GM23338 (cell line): ENCODE data around the gene PSPC1. TPM values are rescaled to one million over a fixed set of nuclear protein-coding genes. Genes with fewer than 3 reads are reported as not detected.
A peak's percentile ranks its signal among the peaks of the same experiment; 100 is the strongest.

ENCODE experiments used
- ATAC-seq: fragments of 200-7000 bp; cut with Tn5 transposase; 3 replicates; pipeline ENCODE4 v1.9.1; 2020
- DNase-seq: peaks from one replicate; pipeline ENCODE4 v3.0.0-alpha.2; 2015; ENCODE audit warnings: low spot score
- H2AFZ ChIP-seq: fragments of 200-600 bp; sonication (generic); 2 replicates; pipeline ENCODE4 v1.8.0; 2016; ENCODE audit warnings: antibody characterized with exemption, mild to moderate bottlenecking, moderate library complexity
- H3F3A ChIP-seq: fragments of 200-600 bp; sonication (generic); replicated peaks from 2 replicates; pipeline ENCODE4 v1.8.0; 2017; ENCODE audit warnings: antibody characterized with exemption, mixed run types, low read depth
- H3K27ac ChIP-seq: fragments of 200-600 bp; sonication (generic); 2 replicates; pipeline ENCODE4 v1.6.1; 2016; ENCODE audit warnings: low read depth
- H3K27me3 ChIP-seq: fragments of 200-600 bp; sonication (generic); 2 replicates; pipeline ENCODE4 v1.8.0; 2016; ENCODE audit warnings: mild to moderate bottlenecking, mixed run types, moderate library complexity; ENCODE audit not compliant: insufficient read depth
- H3K36me3 ChIP-seq: fragments of 200-600 bp; sonication (generic); 2 replicates; pipeline ENCODE4 v1.8.0; 2016; ENCODE audit warnings: mild to moderate bottlenecking; ENCODE audit not compliant: insufficient read depth
- H3K4me1 ChIP-seq: fragments of 200-600 bp; sonication (generic); 2 replicates; pipeline ENCODE4 v1.8.0; 2016; ENCODE audit warnings: mild to moderate bottlenecking, moderate library complexity; ENCODE audit not compliant: insufficient read depth
- H3K4me2 ChIP-seq: fragments of 200-600 bp; sonication (generic); 2 replicates; pipeline ENCODE4 v1.7.1; 2017; ENCODE audit warnings: mixed run types
- H3K4me3 ChIP-seq: fragments of 200-600 bp; sonication (generic); 2 replicates; pipeline ENCODE4 v1.6.1; 2016; ENCODE audit warnings: mixed run types
- H3K79me2 ChIP-seq: fragments of 200-600 bp; sonication (generic); replicated peaks from 2 replicates; pipeline ENCODE4 v1.8.0; 2017; ENCODE audit warnings: mild to moderate bottlenecking; ENCODE audit not compliant: insufficient read depth
- H3K9me2 ChIP-seq: fragments of 200-600 bp; sonication (generic); 2 replicates; pipeline ENCODE4 v1.8.0; 2017; ENCODE audit not compliant: insufficient read depth
- H4K20me1 ChIP-seq: fragments of 200-600 bp; sonication (generic); replicated peaks from 2 replicates; pipeline ENCODE4 v1.8.0; 2017; ENCODE audit warnings: mild to moderate bottlenecking; ENCODE audit not compliant: insufficient read depth
- H3K27ac Mint-ChIP-seq: 2 replicates; pipeline ENCODE4 v1.8.0; 2020; ENCODE audit warnings: inconsistent platforms, mild to moderate bottlenecking, moderate library complexity, mixed read lengths
- H3K27me3 Mint-ChIP-seq: 3 replicates; pipeline ENCODE4 v1.8.0; 2022; ENCODE audit warnings: low read depth, mild to moderate bottlenecking, moderate library complexity, mixed read lengths, inconsistent platforms; ENCODE audit not compliant: insufficient read depth, poor library complexity
- H3K36me3 Mint-ChIP-seq: 3 replicates; pipeline ENCODE4 v1.8.0; 2021; ENCODE audit warnings: low read depth, mild to moderate bottlenecking, inconsistent platforms, moderate library complexity, mixed read lengths
- H3K4me1 Mint-ChIP-seq: 3 replicates; pipeline ENCODE4 v1.8.0; 2020; ENCODE audit warnings: mild to moderate bottlenecking, inconsistent platforms, mixed read lengths
- H3K4me3 Mint-ChIP-seq: 3 replicates; pipeline ENCODE4 v1.8.0; 2021; ENCODE audit warnings: moderate library complexity, mild to moderate bottlenecking, inconsistent platforms, mixed read lengths
- H3K9me3 Mint-ChIP-seq: 3 replicates; pipeline ENCODE4 v1.8.0; 2020; ENCODE audit warnings: moderate library complexity, mild to moderate bottlenecking, inconsistent platforms, mixed read lengths
- CREB1 ChIP-seq: fragments of 250-450 bp; sonication (Bioruptor Pico); IDR thresholded peaks from 2 replicates; pipeline ENCODE4 v1.5.0; 2020; ENCODE audit warnings: low read depth, mild to moderate bottlenecking, moderate library complexity
- EZH2 ChIP-seq: fragments of 200-600 bp; sonication (generic); IDR thresholded peaks from one replicate; pipeline ENCODE4 v1.8.0; 2017; ENCODE audit warnings: antibody characterized with exemption, mild to moderate bottlenecking, low read depth; ENCODE audit not compliant: unreplicated experiment
- EZH2phosphoT487 ChIP-seq: fragments of 200-600 bp; sonication (generic); IDR thresholded peaks from one replicate; pipeline ENCODE4 v1.8.1; 2018; ENCODE audit warnings: antibody characterized with exemption; ENCODE audit not compliant: unreplicated experiment
- JUNB ChIP-seq: IDR thresholded peaks from one replicate; pipeline ENCODE4 v1.6.1; 2016; ENCODE audit warnings: antibody characterized with exemption; ENCODE audit not compliant: unreplicated experiment
- NANOG ChIP-seq: IDR thresholded peaks from 2 replicates; pipeline ENCODE4 v1.6.1; 2016; ENCODE audit warnings: antibody characterized with exemption, borderline replicate concordance
- POLR2AphosphoS5 ChIP-seq: IDR thresholded peaks from 2 replicates; pipeline ENCODE4 v1.6.1; 2016; ENCODE audit warnings: antibody characterized with exemption, low read depth
- STAT1 ChIP-seq: IDR thresholded peaks from one replicate; pipeline ENCODE4 v1.6.1; 2016; ENCODE audit warnings: antibody characterized with exemption; ENCODE audit not compliant: unreplicated experiment
- ZNF114 ChIP-seq: fragments of 250-450 bp; sonication (Bioruptor Pico); IDR thresholded peaks from 2 replicates; pipeline ENCODE4 v1.5.0; 2020; ENCODE audit warnings: mild to moderate bottlenecking, moderate library complexity
- ZNF331 ChIP-seq: fragments of 250-450 bp; sonication (Bioruptor Pico); IDR thresholded peaks from 2 replicates; pipeline ENCODE4 v1.5.0; 2020; ENCODE audit warnings: low read depth, mild to moderate bottlenecking, moderate library complexity
- ZNF462 ChIP-seq: fragments of 250-450 bp; sonication (Bioruptor Pico); IDR thresholded peaks from 2 replicates; pipeline ENCODE4 v1.5.0; 2020; ENCODE audit warnings: mild to moderate bottlenecking, moderate library complexity
- polyA plus RNA-seq: library from polyadenylated mRNA; unstranded; fragments of >200 nt; fragmentation: Nextera tagmentation; extraction: Ambion mirVana; gene quantifications from 2 replicates; pipeline ENCODE4 v1.2.1, GENCODE V29; 2016
- total RNA-seq: library from RNA; depleted of rRNA; stranded (reverse); fragments of >200 nt; shearing (Covaris generic); gene quantifications from 2 replicates; pipeline ENCODE4 v1.2.3, GENCODE V29; 2014
- TF ChIP-seq, protein P1 (sequence below): IDR thresholded peaks from 2 replicates; pipeline ENCODE4 v1.6.1; 2016; ENCODE audit warnings: antibody characterized with exemption
- TF ChIP-seq, protein P2 (sequence below): IDR thresholded peaks from one replicate; pipeline ENCODE4 v1.6.1; 2018; ENCODE audit warnings: antibody characterized with exemption; ENCODE audit not compliant: unreplicated experiment
- TF ChIP-seq, protein P3 (sequence below), 2 experiments: fragments of 200-600 bp in 1 of 2; sonication (generic) in 1 of 2; conservative IDR thresholded peaks; 2 replicates each; pipeline versions ENCODE4 v1.5.1 to v1.6.1; 2016 to 2017; ENCODE audit warnings: antibody characterized with exemption in 2 of 2, low read depth in 2 of 2, mild to moderate bottlenecking in 2 of 2, moderate library complexity in 1 of 2

PSPC1 gene
- total and polyA plus RNA-seq, 2 experiments from 2014 or later, result 38.2 to 80.2 TPM

- no peaks in the 10 kb centered on the region for H3K79me2 ChIP-seq
- Mint-ChIP-seq H3K36me3 (peaks cover 63% of the 10 kb centered on the region), H3K4me1 (peaks cover 10% of the 10 kb centered on the region), H3K9me3 (no peaks in the 10 kb centered on the region), H3K4me3 (no peak overlapping the region), H3K27me3 (peaks cover 2% of the 10 kb centered on the region), H3K27ac (no peak overlapping the region)
- peaks cover 28% of the 10 kb centered on the region; the same call in 1 of the 2 replicates for H3F3A ChIP-seq
- no peaks in the 10 kb centered on the region for H3K27me3 ChIP-seq
- TF ChIP-seq EZH2phosphoT487, result no peak
- TF ChIP-seq, protein P1, sequence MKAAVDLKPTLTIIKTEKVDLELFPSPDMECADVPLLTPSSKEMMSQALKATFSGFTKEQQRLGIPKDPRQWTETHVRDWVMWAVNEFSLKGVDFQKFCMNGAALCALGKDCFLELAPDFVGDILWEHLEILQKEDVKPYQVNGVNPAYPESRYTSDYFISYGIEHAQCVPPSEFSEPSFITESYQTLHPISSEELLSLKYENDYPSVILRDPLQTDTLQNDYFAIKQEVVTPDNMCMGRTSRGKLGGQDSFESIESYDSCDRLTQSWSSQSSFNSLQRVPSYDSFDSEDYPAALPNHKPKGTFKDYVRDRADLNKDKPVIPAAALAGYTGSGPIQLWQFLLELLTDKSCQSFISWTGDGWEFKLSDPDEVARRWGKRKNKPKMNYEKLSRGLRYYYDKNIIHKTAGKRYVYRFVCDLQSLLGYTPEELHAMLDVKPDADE, result no peak
- TF ChIP-seq POLR2AphosphoS5, result no peak
- no peak for TF ChIP-seq CREB1 (CRISPR knock-in tag)
- no peak for TF ChIP-seq ZNF462
- TF ChIP-seq NANOG, result no peak
- TF ChIP-seq, protein P2, sequence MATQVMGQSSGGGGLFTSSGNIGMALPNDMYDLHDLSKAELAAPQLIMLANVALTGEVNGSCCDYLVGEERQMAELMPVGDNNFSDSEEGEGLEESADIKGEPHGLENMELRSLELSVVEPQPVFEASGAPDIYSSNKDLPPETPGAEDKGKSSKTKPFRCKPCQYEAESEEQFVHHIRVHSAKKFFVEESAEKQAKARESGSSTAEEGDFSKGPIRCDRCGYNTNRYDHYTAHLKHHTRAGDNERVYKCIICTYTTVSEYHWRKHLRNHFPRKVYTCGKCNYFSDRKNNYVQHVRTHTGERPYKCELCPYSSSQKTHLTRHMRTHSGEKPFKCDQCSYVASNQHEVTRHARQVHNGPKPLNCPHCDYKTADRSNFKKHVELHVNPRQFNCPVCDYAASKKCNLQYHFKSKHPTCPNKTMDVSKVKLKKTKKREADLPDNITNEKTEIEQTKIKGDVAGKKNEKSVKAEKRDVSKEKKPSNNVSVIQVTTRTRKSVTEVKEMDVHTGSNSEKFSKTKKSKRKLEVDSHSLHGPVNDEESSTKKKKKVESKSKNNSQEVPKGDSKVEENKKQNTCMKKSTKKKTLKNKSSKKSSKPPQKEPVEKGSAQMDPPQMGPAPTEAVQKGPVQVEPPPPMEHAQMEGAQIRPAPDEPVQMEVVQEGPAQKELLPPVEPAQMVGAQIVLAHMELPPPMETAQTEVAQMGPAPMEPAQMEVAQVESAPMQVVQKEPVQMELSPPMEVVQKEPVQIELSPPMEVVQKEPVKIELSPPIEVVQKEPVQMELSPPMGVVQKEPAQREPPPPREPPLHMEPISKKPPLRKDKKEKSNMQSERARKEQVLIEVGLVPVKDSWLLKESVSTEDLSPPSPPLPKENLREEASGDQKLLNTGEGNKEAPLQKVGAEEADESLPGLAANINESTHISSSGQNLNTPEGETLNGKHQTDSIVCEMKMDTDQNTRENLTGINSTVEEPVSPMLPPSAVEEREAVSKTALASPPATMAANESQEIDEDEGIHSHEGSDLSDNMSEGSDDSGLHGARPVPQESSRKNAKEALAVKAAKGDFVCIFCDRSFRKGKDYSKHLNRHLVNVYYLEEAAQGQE, result no peak
- no peak for TF ChIP-seq EZH2
- no peak for TF ChIP-seq ZNF114 (CRISPR knock-in tag)
- no peak for TF ChIP-seq JUNB
- no peak for TF ChIP-seq ZNF331 (CRISPR knock-in tag)
- no peak for TF ChIP-seq STAT1
- TF ChIP-seq, protein P3, sequence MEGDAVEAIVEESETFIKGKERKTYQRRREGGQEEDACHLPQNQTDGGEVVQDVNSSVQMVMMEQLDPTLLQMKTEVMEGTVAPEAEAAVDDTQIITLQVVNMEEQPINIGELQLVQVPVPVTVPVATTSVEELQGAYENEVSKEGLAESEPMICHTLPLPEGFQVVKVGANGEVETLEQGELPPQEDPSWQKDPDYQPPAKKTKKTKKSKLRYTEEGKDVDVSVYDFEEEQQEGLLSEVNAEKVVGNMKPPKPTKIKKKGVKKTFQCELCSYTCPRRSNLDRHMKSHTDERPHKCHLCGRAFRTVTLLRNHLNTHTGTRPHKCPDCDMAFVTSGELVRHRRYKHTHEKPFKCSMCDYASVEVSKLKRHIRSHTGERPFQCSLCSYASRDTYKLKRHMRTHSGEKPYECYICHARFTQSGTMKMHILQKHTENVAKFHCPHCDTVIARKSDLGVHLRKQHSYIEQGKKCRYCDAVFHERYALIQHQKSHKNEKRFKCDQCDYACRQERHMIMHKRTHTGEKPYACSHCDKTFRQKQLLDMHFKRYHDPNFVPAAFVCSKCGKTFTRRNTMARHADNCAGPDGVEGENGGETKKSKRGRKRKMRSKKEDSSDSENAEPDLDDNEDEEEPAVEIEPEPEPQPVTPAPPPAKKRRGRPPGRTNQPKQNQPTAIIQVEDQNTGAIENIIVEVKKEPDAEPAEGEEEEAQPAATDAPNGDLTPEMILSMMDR (conservative IDR thresholded peaks at IDR 0.05; ENCODE audit: low read depth in 2 of 2), result no peak
- H3K36me3 ChIP-seq, result peaks cover 42% of the 10 kb centered on the region
- ATAC-seq (no peak), DNase-seq (no peak)
- H2AFZ ChIP-seq, result no peak overlapping the region
- H3K4me2 ChIP-seq, result no peak overlapping the region
- H3K27ac ChIP-seq, result peak overlapping the region; percentile 19; the same call in 1 of the 2 replicates
- peaks cover 13% of the 10 kb centered on the region; the same call in 1 of the 2 replicates for H4K20me1 ChIP-seq
- H3K4me1 ChIP-seq, result no peaks in the 10 kb centered on the region
- H3K9me2 ChIP-seq, result no peaks in the 10 kb centered on the region
- no peak overlapping the region for H3K4me3 ChIP-seq
Observed at GRCh38 chr13:19668778-19669177, 114.0 kb downstream of the PSPC1 start.
